PC-9 (cell line): Measurements from ENCODE around the gene GPC1. TPM values are rescaled to one million over a fixed set of nuclear protein-coding genes. Genes with fewer than 3 reads are reported as not detected.

Experiments used
- BruUV-seq: library from RNA; stranded (reverse); fragments of 400-500 nt; replicated peaks from 2 replicates; lab custom pipeline; 2021; lab: Mats Ljungman, UMichigan
- CTCF ChIA-PET: fragments of 300-600 bp; sonication (Branson Sonifier 250); formaldehyde crosslinking; loops from one replicate; lab custom pipeline; 2022; ENCODE audit warnings: antibody characterized with exemption; lab: Charles Lee
- POLR2A ChIA-PET: fragments of 300-600 bp; sonication (Branson Sonifier 250); formaldehyde crosslinking; loops from one replicate; lab custom pipeline; 2022; ENCODE audit warnings: antibody characterized with exemption; ENCODE audit not compliant: unreplicated experiment; lab: Charles Lee
- DNase-seq, 2 experiments: peaks; one replicate each; pipeline versions ENCODE4 v3.0.0 to v3.0.0-alpha.2; 2015 to 2022; ENCODE audit warnings: mixed read lengths in 1 of 2
- H2AFZ ChIP-seq: fragments of 200-600 bp; sonication (generic); 2 replicates; pipeline ENCODE4 v1.8.1; 2017; ENCODE audit warnings: antibody characterized with exemption
- H3F3A ChIP-seq: fragments of 200-600 bp; sonication (generic); 2 replicates; pipeline ENCODE4 v1.8.1; 2017; ENCODE audit warnings: antibody characterized with exemption, mild to moderate bottlenecking, low read depth; ENCODE audit not compliant: insufficient read depth
- H3K27ac ChIP-seq: fragments of 200-600 bp; sonication (generic); 2 replicates; pipeline ENCODE4 v1.6.1; 2016; ENCODE audit warnings: mixed run types
- H3K27me3 ChIP-seq: fragments of 200-600 bp; sonication (generic); 2 replicates; pipeline ENCODE4 v1.6.1; 2016; ENCODE audit warnings: low read depth, mixed run types; ENCODE audit not compliant: insufficient read depth
- H3K36me3 ChIP-seq: fragments of 200-600 bp; sonication (generic); 2 replicates; pipeline ENCODE4 v1.6.1; 2016; ENCODE audit warnings: low read depth, mixed run types
- H3K4me1 ChIP-seq: fragments of 200-600 bp; sonication (generic); replicated peaks from 2 replicates; pipeline ENCODE4 v1.6.1; 2016; ENCODE audit warnings: mixed run types; ENCODE audit not compliant: insufficient read depth
- H3K4me2 ChIP-seq: fragments of 200-600 bp; sonication (generic); 2 replicates; pipeline ENCODE4 v1.6.1; 2017; ENCODE audit warnings: mixed run types
- H3K4me3 ChIP-seq: fragments of 200-600 bp; sonication (generic); 2 replicates; pipeline ENCODE4 v1.6.1; 2016; ENCODE audit warnings: mixed run types
- H3K79me2 ChIP-seq: fragments of 200-600 bp; sonication (generic); 2 replicates; pipeline ENCODE4 v1.6.1; 2017; ENCODE audit warnings: low read depth, mixed run types
- H3K9me2 ChIP-seq: fragments of 200-600 bp; sonication (generic); 2 replicates; pipeline ENCODE4 v1.8.1; 2017; ENCODE audit warnings: mild to moderate bottlenecking; ENCODE audit not compliant: insufficient read depth
- H3K9me3 ChIP-seq: fragments of 200-600 bp; sonication (generic); 2 replicates; pipeline ENCODE4 v1.8.1; 2016; ENCODE audit warnings: low read depth; ENCODE audit not compliant: insufficient read depth
- H4K20me1 ChIP-seq: fragments of 200-600 bp; sonication (generic); 2 replicates; pipeline ENCODE4 v1.8.1; 2017; ENCODE audit not compliant: insufficient read depth
- EZH2 ChIP-seq: fragments of 200-600 bp; sonication (generic); IDR thresholded peaks from 2 replicates; pipeline ENCODE4 v1.8.0; 2017; ENCODE audit warnings: antibody characterized with exemption, low read depth
- intact Hi-C: fragments of 100-400 bp; cut with micrococcal nuclease; formaldehyde crosslinking; loops from one replicate; pipeline ENCODE4 v1.10.0; 2022; ENCODE audit not compliant: unreplicated experiment
- total RNA-seq: library from RNA; stranded (reverse); gene quantifications from 2 replicates; pipeline ENCODE4 v1.2.3, GENCODE V29; 2021
- TF ChIP-seq, protein P1 (sequence below): fragments of 200-600 bp; sonication (generic); conservative IDR thresholded peaks from 2 replicates; pipeline ENCODE4 v1.6.1; 2017; ENCODE audit warnings: mixed run types, antibody characterized with exemption, mild to moderate bottlenecking, moderate library complexity

GPC1 gene
- total RNA-seq, 1 experiment from 2014 or later = 302 TPM

- DNase-seq = no peak
- H3K36me3 ChIP-seq = no peaks in the 10 kb centered on the region
- H3K79me2 ChIP-seq = no peaks in the 10 kb centered on the region
- H3K9me3 ChIP-seq = no peaks in the 10 kb centered on the region
- intact Hi-C loops = loop anchor here (1.0 to 2.0 kb wide), 5 partner anchors 17 to 154 kb away; no protein-coding TSS in a partner anchor
- no peaks in the 10 kb centered on the region for H4K20me1 ChIP-seq
- peaks cover 17% of the 10 kb centered on the region; the same call in 1 of the 2 replicates for H3F3A ChIP-seq
- BruUV-seq = no TSS peak
- peaks cover 27% of the 10 kb centered on the region for H3K4me1 ChIP-seq
- H2AFZ ChIP-seq = peak overlapping the region; percentile 16; the same call in 1 of the 2 replicates
- POLR2A ChIA-PET = interaction anchor here (0.6 to 1.7 kb wide), 7 partner anchors 17 to 154 kb away, joined by 3 to 16 read pairs (median 7); no protein-coding TSS in a partner anchor
- H3K4me3 ChIP-seq = peak overlapping the region; percentile 48; the same call in 1 of the 2 replicates
- no peaks in the 10 kb centered on the region for H3K27me3 ChIP-seq
- H3K9me2 ChIP-seq = no peaks in the 10 kb centered on the region
- TF ChIP-seq, protein P1, sequence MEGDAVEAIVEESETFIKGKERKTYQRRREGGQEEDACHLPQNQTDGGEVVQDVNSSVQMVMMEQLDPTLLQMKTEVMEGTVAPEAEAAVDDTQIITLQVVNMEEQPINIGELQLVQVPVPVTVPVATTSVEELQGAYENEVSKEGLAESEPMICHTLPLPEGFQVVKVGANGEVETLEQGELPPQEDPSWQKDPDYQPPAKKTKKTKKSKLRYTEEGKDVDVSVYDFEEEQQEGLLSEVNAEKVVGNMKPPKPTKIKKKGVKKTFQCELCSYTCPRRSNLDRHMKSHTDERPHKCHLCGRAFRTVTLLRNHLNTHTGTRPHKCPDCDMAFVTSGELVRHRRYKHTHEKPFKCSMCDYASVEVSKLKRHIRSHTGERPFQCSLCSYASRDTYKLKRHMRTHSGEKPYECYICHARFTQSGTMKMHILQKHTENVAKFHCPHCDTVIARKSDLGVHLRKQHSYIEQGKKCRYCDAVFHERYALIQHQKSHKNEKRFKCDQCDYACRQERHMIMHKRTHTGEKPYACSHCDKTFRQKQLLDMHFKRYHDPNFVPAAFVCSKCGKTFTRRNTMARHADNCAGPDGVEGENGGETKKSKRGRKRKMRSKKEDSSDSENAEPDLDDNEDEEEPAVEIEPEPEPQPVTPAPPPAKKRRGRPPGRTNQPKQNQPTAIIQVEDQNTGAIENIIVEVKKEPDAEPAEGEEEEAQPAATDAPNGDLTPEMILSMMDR = 0 out of 2 replicates have a peak, but pooled peaks have one; percentile 14
- TF ChIP-seq EZH2 = no peak
- peak overlapping the region; percentile 76 for H3K4me2 ChIP-seq
- peak overlapping the region; percentile 75 for H3K27ac ChIP-seq
- CTCF ChIA-PET = interaction anchor here (0.7 to 1.8 kb wide), 5 partner anchors 13 to 154 kb away, joined by 3 to 8 read pairs (median 4); no protein-coding TSS in a partner anchor
Measured at GRCh38 chr2:240387325-240387668, 48.2 kb upstream of the GPC1 start.

- Histone ChIP-seq H3K27me3 (no peaks in the 10 kb centered on the region), H3K4me1 (peaks cover 27% of the 10 kb centered on the region), H3K9me3 (no peaks in the 10 kb centered on the region), H3K4me3 (peak overlapping the region; percentile 48; the same call in 1 of the 2 replicates), H3K27ac (peak overlapping the region; percentile 75), H2AFZ (peak overlapping the region; percentile 16; the same call in 1 of the 2 replicates), H3K36me3 (no peaks in the 10 kb centered on the region), H3F3A (peaks cover 17% of the 10 kb centered on the region; the same call in 1 of the 2 replicates), H4K20me1 (no peaks in the 10 kb centered on the region), H3K9me2 (no peaks in the 10 kb centered on the region), H3K4me2 (peak overlapping the region; percentile 76), H3K79me2 (no peaks in the 10 kb centered on the region)
- TF ChIP-seq, protein P1 = no peak
- TF ChIP-seq EZH2 = no peak
- BruUV-seq = TSS peak; percentile 74
- peak; percentile 88 to 95 for DNase-seq
- intact Hi-C loops = loop anchor here (1.0 to 2.0 kb wide), 5 partner anchors 18 to 155 kb away; no protein-coding TSS in a partner anchor
- CTCF ChIA-PET = interaction anchor here (0.6 to 1.0 kb wide), 5 partner anchors 14 to 155 kb away, joined by 3 to 6 read pairs (median 4); no protein-coding TSS in a partner anchor
- POLR2A ChIA-PET = interaction anchor here (0.6 to 1.7 kb wide), 9 partner anchors 18 to 182 kb away, joined by 3 to 16 read pairs (median 6); no protein-coding TSS in a partner anchor
Measured at GRCh38 chr2:240387669-240388358, 47.6 kb upstream of the GPC1 start.

DNA sequence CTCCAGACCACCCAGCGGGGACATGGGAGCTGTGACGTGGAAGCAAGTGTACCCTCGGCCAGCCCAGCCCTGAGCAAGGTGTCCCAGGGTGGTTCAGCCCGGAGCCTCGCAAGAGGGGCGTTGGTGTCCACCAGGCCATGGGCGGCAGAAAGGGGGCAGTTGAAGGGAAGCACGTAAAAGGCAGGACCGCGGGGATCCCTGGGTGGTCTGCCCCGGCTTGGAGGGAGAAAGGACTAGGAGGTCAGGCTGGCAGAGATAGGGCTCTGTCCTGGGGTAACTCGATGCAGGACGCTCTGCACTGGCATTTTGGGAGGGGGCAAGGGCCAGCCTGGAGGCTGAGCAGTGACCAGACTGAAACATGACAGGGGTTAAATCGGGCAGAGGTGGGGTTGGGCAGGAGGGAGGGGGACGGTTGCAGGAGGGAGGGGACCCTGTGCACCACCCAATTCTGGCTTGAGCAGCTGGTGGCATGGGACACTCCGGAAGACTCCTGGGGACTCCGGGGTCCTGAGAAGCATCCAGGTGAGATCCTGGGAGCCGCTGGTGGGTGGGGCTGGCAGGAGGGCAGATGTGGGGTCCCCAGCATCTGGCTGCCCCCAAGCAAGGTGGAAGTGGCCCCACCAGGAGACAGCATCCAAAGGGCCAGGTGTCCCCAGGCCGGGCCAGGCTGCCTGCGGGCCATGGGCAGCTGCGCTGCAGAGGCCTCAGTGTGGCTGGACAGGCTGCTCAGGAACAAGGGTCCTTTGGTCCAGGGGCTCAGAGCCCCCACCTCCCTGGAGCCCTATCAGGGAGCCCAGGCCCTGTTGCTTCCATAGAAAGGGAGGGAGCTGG, 46.8 kb upstream of the GPC1 start:
- H3K4me2 ChIP-seq = peak overlapping the region; percentile 76; the same call in 1 of the 2 replicates
- no peak for DNase-seq
- no TSS peak for BruUV-seq
- peak overlapping the region; percentile 75 for H3K27ac ChIP-seq
- H3K36me3 ChIP-seq = no peaks in the 10 kb centered on the region
- peaks cover 17% of the 10 kb centered on the region; the same call in 1 of the 2 replicates for H3F3A ChIP-seq
- H3K79me2 ChIP-seq = no peaks in the 10 kb centered on the region
- no peaks in the 10 kb centered on the region for H3K9me2 ChIP-seq
- TF ChIP-seq, protein P1 = no peak
- no peak for TF ChIP-seq EZH2
- ChIA-PET CTCF (no interaction called here), POLR2A (interaction anchor here (0.7 to 1.7 kb wide), 2 partner anchors 18 to 38 kb away, joined by 3 to 16 read pairs; no protein-coding TSS in a partner anchor)
- intact Hi-C loops = no loop called here
- peaks cover 27% of the 10 kb centered on the region for H3K4me1 ChIP-seq
- H3K27me3 ChIP-seq = no peaks in the 10 kb centered on the region
- no peak overlapping the region for H3K4me3 ChIP-seq
- no peaks in the 10 kb centered on the region for H3K9me3 ChIP-seq
- no peaks in the 10 kb centered on the region for H4K20me1 ChIP-seq
- no peak overlapping the region for H2AFZ ChIP-seq
